PFSK-1 (cell line): ENCODE results near the gene GHRHR.
A peak's percentile ranks its signal among the peaks of the same experiment; 100 is the strongest.

Source experiments
- FOXP2 ChIP-seq: optimal IDR thresholded peaks from 2 replicates; pipeline ENCODE3; 2011; ENCODE audit warnings: borderline replicate concordance, control low read depth, inconsistent platforms; ENCODE audit not compliant: insufficient read depth; ENCODE audit errors: extremely low read length, extremely low read depth
- POLR2AphosphoS5 ChIP-seq: IDR thresholded peaks from 2 replicates; pipeline ENCODE4 v1.6.1; 2012; ENCODE audit warnings: low read depth, mild to moderate bottlenecking, control low read depth, low read length, moderate library complexity
- REST ChIP-seq, 2 experiments: IDR thresholded peaks; 2 replicates each; pipeline versions ENCODE4 v1.6.1 to v1.8.0; 2011 to 2012; ENCODE audit warnings: low read depth in 2 of 2, low read length in 2 of 2, control low read depth in 1 of 2, inconsistent platforms in 1 of 2, mild to moderate bottlenecking in 1 of 2, moderate library complexity in 1 of 2; ENCODE audit not compliant: insufficient read depth in 1 of 2
- SIN3A ChIP-seq: IDR thresholded peaks from 2 replicates; pipeline ENCODE4 v1.6.1; 2012; ENCODE audit warnings: mild to moderate bottlenecking, low read length, moderate library complexity, borderline replicate concordance; ENCODE audit not compliant: insufficient read depth
- TAF1 ChIP-seq: IDR thresholded peaks from 2 replicates; pipeline ENCODE4 v1.6.1; 2012; ENCODE audit warnings: low read length, control low read depth, borderline replicate concordance; ENCODE audit not compliant: insufficient read depth

The GHRHR gene

GRCh38 chr7:30983042-30983913 lies 19.5 kb downstream of the GHRHR start:
- peak; percentile 35 for TF ChIP-seq FOXP2
- no peak for TF ChIP-seq REST (IDR thresholded peaks at IDR 0.05; ENCODE audit: insufficient read depth in 1 of 2, low read depth in 2 of 2, low read length in 2 of 2)

- no peak for TF ChIP-seq FOXP2
- no peak for TF ChIP-seq SIN3A
- no peak for TF ChIP-seq REST (IDR thresholded peaks at IDR 0.05; ENCODE audit: insufficient read depth in 1 of 2, low read depth in 2 of 2, low read length in 2 of 2)
- TF ChIP-seq TAF1: no peak
- no peak for TF ChIP-seq POLR2AphosphoS5
Measured at GRCh38 chr7:30983914-30984247, 20.1 kb downstream of the GHRHR start.

GRCh38 chr7:30984359-30985107 lies 20.8 kb downstream of the GHRHR start:
- TF ChIP-seq TAF1 (no peak), SIN3A (no peak), REST (IDR thresholded peaks at IDR 0.05; ENCODE audit: insufficient read depth in 1 of 2, low read depth in 2 of 2, low read length in 2 of 2) (no peak)

GRCh38 chr7:30985756-30986155 lies 22.0 kb downstream of the GHRHR start:
- TF ChIP-seq REST (IDR thresholded peaks at IDR 0.05; ENCODE audit: insufficient read depth in 1 of 2, low read depth in 2 of 2, low read length in 2 of 2) (no peak), SIN3A (no peak), POLR2AphosphoS5 (no peak), TAF1 (no peak)
